ENCODE data around the gene PTPRU.

DNA sequence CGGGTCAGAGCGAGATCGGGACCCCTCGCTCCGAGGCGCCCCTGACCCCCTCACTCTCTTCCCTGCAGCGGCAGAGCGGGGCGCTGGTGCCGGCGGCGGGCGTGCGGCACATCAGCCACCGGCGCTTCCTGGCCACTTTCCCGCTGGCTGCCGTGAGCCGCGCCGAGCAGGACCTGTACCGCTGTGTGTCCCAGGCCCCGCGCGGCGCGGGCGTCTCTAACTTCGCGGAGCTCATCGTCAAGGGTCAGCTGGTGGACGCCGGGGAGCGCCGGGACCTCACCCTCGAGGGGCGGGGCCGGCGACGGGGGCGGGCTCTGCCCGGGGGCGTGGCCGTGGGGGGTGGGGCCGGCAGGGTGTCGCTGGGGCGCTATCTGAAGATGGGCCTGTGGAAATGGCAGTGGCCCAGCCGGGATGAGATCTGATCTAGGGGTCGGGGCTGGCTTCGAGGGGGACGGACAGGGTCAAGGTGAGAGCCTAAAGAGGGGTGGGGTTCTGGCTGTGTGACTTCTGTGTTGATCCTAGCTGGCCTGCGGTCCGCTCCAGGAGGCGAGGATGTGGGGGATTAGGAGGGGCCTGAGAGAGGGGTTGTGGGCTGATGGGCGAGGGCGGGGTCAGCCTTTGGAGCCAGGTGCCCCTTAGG, 23.6 kb downstream of the PTPRU start:
- TF ChIP-seq, protein P1, sequence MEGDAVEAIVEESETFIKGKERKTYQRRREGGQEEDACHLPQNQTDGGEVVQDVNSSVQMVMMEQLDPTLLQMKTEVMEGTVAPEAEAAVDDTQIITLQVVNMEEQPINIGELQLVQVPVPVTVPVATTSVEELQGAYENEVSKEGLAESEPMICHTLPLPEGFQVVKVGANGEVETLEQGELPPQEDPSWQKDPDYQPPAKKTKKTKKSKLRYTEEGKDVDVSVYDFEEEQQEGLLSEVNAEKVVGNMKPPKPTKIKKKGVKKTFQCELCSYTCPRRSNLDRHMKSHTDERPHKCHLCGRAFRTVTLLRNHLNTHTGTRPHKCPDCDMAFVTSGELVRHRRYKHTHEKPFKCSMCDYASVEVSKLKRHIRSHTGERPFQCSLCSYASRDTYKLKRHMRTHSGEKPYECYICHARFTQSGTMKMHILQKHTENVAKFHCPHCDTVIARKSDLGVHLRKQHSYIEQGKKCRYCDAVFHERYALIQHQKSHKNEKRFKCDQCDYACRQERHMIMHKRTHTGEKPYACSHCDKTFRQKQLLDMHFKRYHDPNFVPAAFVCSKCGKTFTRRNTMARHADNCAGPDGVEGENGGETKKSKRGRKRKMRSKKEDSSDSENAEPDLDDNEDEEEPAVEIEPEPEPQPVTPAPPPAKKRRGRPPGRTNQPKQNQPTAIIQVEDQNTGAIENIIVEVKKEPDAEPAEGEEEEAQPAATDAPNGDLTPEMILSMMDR (IDR thresholded peaks at IDR 0.05) = no peak
- no peak for TF ChIP-seq POLR2A (IDR thresholded peaks at IDR 0.05)

Measured in vagina (tissue), 2 donors.